Caco-2 (cell line): Measurements from ENCODE around the gene RASSF8. TPM values are rescaled to one million over a fixed set of nuclear protein-coding genes. Genes with fewer than 3 reads are reported as not detected.

Source experiments
- Bru-seq: library from RNA; stranded (reverse); fragments of 400-500 nt; gene quantifications from one replicate; lab custom pipeline; 2021; lab: Mats Ljungman, UMichigan
- BruChase-seq, 2 experiments: library from RNA; stranded (reverse); fragments of 400-500 nt; gene quantifications; one replicate each; lab custom pipeline; 2021; lab: Mats Ljungman, UMichigan
- BruUV-seq: library from RNA; stranded (reverse); fragments of 400-500 nt; replicated peaks from 2 replicates; lab custom pipeline; 2021; lab: Mats Ljungman, UMichigan
- CTCF ChIA-PET: fragments of 300-600 bp; sonication (Branson Sonifier 250); formaldehyde crosslinking; loops from one replicate; lab custom pipeline; 2022; ENCODE audit warnings: antibody characterized with exemption; lab: Charles Lee
- POLR2A ChIA-PET: fragments of 300-600 bp; sonication (Branson Sonifier 250); formaldehyde crosslinking; loops from one replicate; lab custom pipeline; 2022; ENCODE audit warnings: antibody characterized with exemption; lab: Charles Lee
- DNase-seq, 2 experiments: peaks; one replicate each; pipeline versions ENCODE4 v3.0.0 to v3.0.0-alpha.2; 2020 to 2022
- H3K27me3 ChIP-seq: replicated peaks from 2 replicates; pipeline ENCODE4 v1.6.0; 2011; ENCODE audit warnings: low read length; ENCODE audit not compliant: control insufficient read depth, insufficient read depth
- H3K36me3 ChIP-seq: 2 replicates; pipeline ENCODE4 v1.5.1; 2011; ENCODE audit warnings: low read length; ENCODE audit not compliant: control insufficient read depth, insufficient read depth
- H3K4me1 ChIP-seq: fragments of 250-450 bp; sonication (Bioruptor Pico); 2 replicates; pipeline ENCODE4 v1.5.1; 2020; ENCODE audit warnings: mild to moderate bottlenecking
- H3K4me3 ChIP-seq: 2 replicates; pipeline ENCODE4 v1.5.1; 2011; ENCODE audit warnings: low read depth, mild to moderate bottlenecking, control low read depth, low read length
- H3K9me3 ChIP-seq: fragments of 250-450 bp; sonication (Bioruptor Pico); 2 replicates; pipeline ENCODE4 v1.5.1; 2020; ENCODE audit warnings: mild to moderate bottlenecking, moderate library complexity
- H3K27ac Mint-ChIP-seq: one replicate; pipeline ENCODE4 v1.8.0; 2022; ENCODE audit warnings: mixed read lengths; ENCODE audit not compliant: unreplicated experiment
- H3K27me3 Mint-ChIP-seq: one replicate; pipeline ENCODE4 v1.8.0; 2022; ENCODE audit warnings: mixed read lengths; ENCODE audit not compliant: insufficient read depth, unreplicated experiment
- H3K36me3 Mint-ChIP-seq: one replicate; pipeline ENCODE4 v1.8.0; 2022; ENCODE audit warnings: mild to moderate bottlenecking, mixed read lengths; ENCODE audit not compliant: insufficient read depth, unreplicated experiment
- H3K4me1 Mint-ChIP-seq: one replicate; pipeline ENCODE4 v1.8.0; 2022; ENCODE audit warnings: low read depth, mixed read lengths; ENCODE audit not compliant: unreplicated experiment
- H3K4me3 Mint-ChIP-seq: one replicate; pipeline ENCODE4 v1.8.0; 2022; ENCODE audit warnings: mild to moderate bottlenecking, moderate library complexity, mixed read lengths; ENCODE audit not compliant: unreplicated experiment
- H3K9me3 Mint-ChIP-seq: one replicate; pipeline ENCODE4 v1.8.0; 2022; ENCODE audit warnings: mixed read lengths; ENCODE audit not compliant: unreplicated experiment
- CTCF ChIP-seq, 2 experiments: fragments of 200-600 bp in 1 of 2; IDR thresholded peaks; 1 replicate in 1 of 2; 2 replicates in 1 of 2; pipeline versions ENCODE4 v1.5.1 to v1.8.0; 2011 to 2022; ENCODE audit warnings: antibody characterized with exemption in 1 of 2, control low read depth in 1 of 2, inconsistent platforms in 1 of 2, low read depth in 1 of 2, low read length in 1 of 2, mild to moderate bottlenecking in 1 of 2, moderate library complexity in 1 of 2; ENCODE audit not compliant: insufficient read depth in 1 of 2, severe bottlenecking in 1 of 2, unreplicated experiment in 1 of 2
- intact Hi-C: fragments of 100-400 bp; cut with micrococcal nuclease; formaldehyde crosslinking; loops from one replicate; pipeline ENCODE4 v1.10.0; 2022; ENCODE audit not compliant: unreplicated experiment
- long read RNA-seq: library from polyadenylated mRNA; stranded (forward); transcript quantifications from one replicate; pipeline ENCODE4 v2.0.0, GENCODE V29; 2022
- total RNA-seq: library from RNA; stranded (reverse); gene quantifications from 2 replicates; pipeline ENCODE4 v1.2.3, GENCODE V29; 2022

Gene RASSF8
- 140 and 143 TPM in 2 replicates for total RNA-seq
- Bru-seq, nascent RNA: percentile 97 among the genes with signal in this experiment
- percentile 95 among the genes with signal in this experiment for BruChase-seq, experiment 1, labeled RNA remaining after a 2-hour chase
- BruChase-seq, experiment 2, labeled RNA remaining after a 6-hour chase: percentile 90 among the genes with signal in this experiment
- long read RNA-seq, full-length matches to known transcripts: 7 of 62 reads
- long read RNA-seq, partial matches to known transcripts: 4 of 62 reads
- long read RNA-seq, other reads (novel, unspliced or antisense): 51 of 62 reads

- H3K27me3 ChIP-seq: no peaks in the 10 kb centered on the region
- ChIA-PET CTCF (interaction anchor here (1.0 to 1.1 kb wide), 2 partner anchors 15 to 187 kb away, joined by 3 read pairs; no protein-coding TSS in a partner anchor), POLR2A (interaction anchor here (0.5 to 0.7 kb wide), 2 partner anchors 10 to 41 kb away, joined by 3 to 5 read pairs; no protein-coding TSS in a partner anchor)
- no peaks in the 10 kb centered on the region for H3K27me3 Mint-ChIP-seq
- 0 out of 2 replicates have a peak, but pooled peaks cover 6% of the 10 kb centered on the region for H3K4me1 ChIP-seq
- H3K4me3 ChIP-seq: peak within 1 kb of the TSS; percentile 66
- peak; percentile 65 to 93 for DNase-seq
- BruUV-seq: no TSS peak
- peak within 1 kb of the TSS; percentile 89 for H3K4me3 Mint-ChIP-seq
- H3K4me1 Mint-ChIP-seq: peaks cover 8% of the 10 kb centered on the region
- H3K36me3 ChIP-seq: no peaks in the 10 kb centered on the region; the same call in 1 of the 2 replicates
- peaks cover 20% of the 10 kb centered on the region for H3K36me3 Mint-ChIP-seq
- no peaks in the 10 kb centered on the region for H3K9me3 Mint-ChIP-seq
- peak in 1 of 2 experiments; percentile 40 for TF ChIP-seq CTCF (IDR thresholded peaks at IDR 0.05; ENCODE audit: insufficient read depth in 1 of 2, low read depth in 1 of 2, low read length in 1 of 2, severe bottlenecking in 1 of 2, unreplicated experiment in 1 of 2)
- intact Hi-C loops: loop anchor here (2.0 to 5.0 kb wide), 3 partner anchors 38 to 81 kb away; no protein-coding TSS in a partner anchor
- peak within 1 kb of the TSS; percentile 84 for H3K27ac Mint-ChIP-seq
- no peaks in the 10 kb centered on the region for H3K9me3 ChIP-seq
These were observed at the start of gene RASSF8 for GRCh38 chr12:25958428-25959070. RASSF8 (plus strand) TSS chr12:25958682; CDS start chr12:26055344, 96,662 bp downstream.

- H3K27me3 ChIP-seq: no peaks in the 10 kb centered on the region
- peaks cover 6% of the 10 kb centered on the region for H3K4me1 ChIP-seq
- intact Hi-C loops: no loop called here
- Mint-ChIP-seq H3K27ac (no peak overlapping the region), H3K36me3 (no peaks in the 10 kb centered on the region), H3K4me3 (no peak overlapping the region), H3K4me1 (no peaks in the 10 kb centered on the region), H3K9me3 (peaks cover 7% of the 10 kb centered on the region), H3K27me3 (no peaks in the 10 kb centered on the region)
- H3K9me3 ChIP-seq: no peaks in the 10 kb centered on the region
- ChIA-PET CTCF (no interaction called here), POLR2A (no interaction called here)
- DNase-seq: peak in 1 of 2 experiments; percentile 35
- no peaks in the 10 kb centered on the region for H3K36me3 ChIP-seq
- BruUV-seq: no TSS peak
- no peak overlapping the region for H3K4me3 ChIP-seq
- TF ChIP-seq CTCF (IDR thresholded peaks at IDR 0.05; ENCODE audit: insufficient read depth in 1 of 2, low read depth in 1 of 2, low read length in 1 of 2, severe bottlenecking in 1 of 2, unreplicated experiment in 1 of 2): no peak
These were observed 43.9 kb upstream of the RASSF8 start for GRCh38 chr12:25914551-25914950.

GRCh38 chr12:25924491-25925001 lies 33.9 kb upstream of the RASSF8 start:
- no peaks in the 10 kb centered on the region for H3K9me3 Mint-ChIP-seq
- H3K4me1 Mint-ChIP-seq: peaks cover 6% of the 10 kb centered on the region
- no peaks in the 10 kb centered on the region for H3K27me3 ChIP-seq
- intact Hi-C loops: no loop called here
- H3K27ac Mint-ChIP-seq: no peak overlapping the region
- no TSS peak for BruUV-seq
- no peaks in the 10 kb centered on the region for H3K27me3 Mint-ChIP-seq
- no peaks in the 10 kb centered on the region for H3K4me1 ChIP-seq
- no peak for DNase-seq
- H3K4me3 Mint-ChIP-seq: no peak overlapping the region
- POLR2A ChIA-PET: no interaction called here
- H3K4me3 ChIP-seq: no peak overlapping the region
- no peaks in the 10 kb centered on the region for H3K36me3 Mint-ChIP-seq
- CTCF ChIA-PET: no interaction called here
- H3K36me3 ChIP-seq: no peaks in the 10 kb centered on the region
- H3K9me3 ChIP-seq: no peaks in the 10 kb centered on the region
- TF ChIP-seq CTCF (IDR thresholded peaks at IDR 0.05; ENCODE audit: insufficient read depth in 1 of 2, low read depth in 1 of 2, low read length in 1 of 2, severe bottlenecking in 1 of 2, unreplicated experiment in 1 of 2): no peak
